Measurements from ENCODE around the gene ASB18.
"Not testable (repeated sequence)": the region's sequence is repeated elsewhere in the genome, so short reads cannot be mapped to it uniquely, and the experiment has no call there.

The ASB18 gene

GRCh38 chr2:236291911-236292310 is 27.7 kb upstream of the ASB18 start:
- Mint-ChIP-seq H3K36me3 (no peaks in the 10 kb centered on the region), H3K27me3 (peaks cover 23% of the 10 kb centered on the region), H3K27ac (no peak overlapping the region), H3K4me1 (no peaks in the 10 kb centered on the region), H3K4me3 (no peak overlapping the region), H3K9me3 (peaks cover 18% of the 10 kb centered on the region)
- ATAC-seq: no peak

- Mint-ChIP-seq H3K4me3 (no peak overlapping the region), H3K4me1 (no peaks in the 10 kb centered on the region), H3K36me3 (no peaks in the 10 kb centered on the region), H3K27me3 (peaks cover 23% of the 10 kb centered on the region), H3K9me3 (peaks cover 18% of the 10 kb centered on the region), H3K27ac (no peak overlapping the region)
- no peak for ATAC-seq
Measured at GRCh38 chr2:236291476-236291875, 27.3 kb upstream of the ASB18 start.

GRCh38 chr2:236290742-236291425 is 26.7 kb upstream of the ASB18 start:
- H3K27ac Mint-ChIP-seq: no peak overlapping the region
- H3K4me3 Mint-ChIP-seq: no peak overlapping the region
- peaks cover 23% of the 10 kb centered on the region for H3K27me3 Mint-ChIP-seq
- no peaks in the 10 kb centered on the region for H3K36me3 Mint-ChIP-seq
- peaks cover 18% of the 10 kb centered on the region for H3K9me3 Mint-ChIP-seq
- no peaks in the 10 kb centered on the region for H3K4me1 Mint-ChIP-seq
- no peak for ATAC-seq

GRCh38 chr2:236289766-236290462 is 25.7 kb upstream of the ASB18 start:
- Mint-ChIP-seq H3K36me3 (no peaks in the 10 kb centered on the region), H3K4me3 (no peak overlapping the region), H3K27me3 (peaks cover 23% of the 10 kb centered on the region), H3K9me3 (peaks cover 18% of the 10 kb centered on the region), H3K4me1 (no peaks in the 10 kb centered on the region), H3K27ac (no peak overlapping the region)
- no peak for ATAC-seq

GRCh38 chr2:236288373-236288772 is 24.2 kb upstream of the ASB18 start:
- Mint-ChIP-seq H3K27me3 (peaks cover 23% of the 10 kb centered on the region), H3K9me3 (peaks cover 18% of the 10 kb centered on the region)
- ATAC-seq, H3K27ac Mint-ChIP-seq, H3K36me3 Mint-ChIP-seq, H3K4me3 Mint-ChIP-seq, H3K4me1 Mint-ChIP-seq: not testable (repeated sequence)

- peaks cover 18% of the 10 kb centered on the region for H3K9me3 Mint-ChIP-seq
- peaks cover 23% of the 10 kb centered on the region for H3K27me3 Mint-ChIP-seq
- H3K36me3 Mint-ChIP-seq: no peaks in the 10 kb centered on the region
- no peak overlapping the region for H3K27ac Mint-ChIP-seq
- no peak for ATAC-seq
- H3K4me1 Mint-ChIP-seq: no peaks in the 10 kb centered on the region
- H3K4me3 Mint-ChIP-seq: no peak overlapping the region
Measured at GRCh38 chr2:236287656-236288055, 23.4 kb upstream of the ASB18 start.

- Mint-ChIP-seq H3K27me3 (peaks cover 23% of the 10 kb centered on the region), H3K9me3 (peaks cover 19% of the 10 kb centered on the region), H3K4me3 (no peak overlapping the region), H3K27ac (no peak overlapping the region), H3K36me3 (no peaks in the 10 kb centered on the region), H3K4me1 (no peaks in the 10 kb centered on the region)
- no peak for ATAC-seq
Measured at GRCh38 chr2:236286873-236287545, 22.8 kb upstream of the ASB18 start.

- H3K27me3 Mint-ChIP-seq: peaks cover 7% of the 10 kb centered on the region
- H3K36me3 Mint-ChIP-seq: no peaks in the 10 kb centered on the region
- no peaks in the 10 kb centered on the region for H3K4me1 Mint-ChIP-seq
- no peak for ATAC-seq
- H3K27ac Mint-ChIP-seq: no peak overlapping the region
- H3K9me3 Mint-ChIP-seq: peaks cover 26% of the 10 kb centered on the region
- H3K4me3 Mint-ChIP-seq: no peak overlapping the region
Measured at GRCh38 chr2:236284208-236284607, 20.0 kb upstream of the ASB18 start.

- Mint-ChIP-seq H3K4me3 (no peak overlapping the region), H3K27ac (no peak overlapping the region), H3K36me3 (no peaks in the 10 kb centered on the region), H3K27me3 (no peaks in the 10 kb centered on the region), H3K4me1 (no peaks in the 10 kb centered on the region), H3K9me3 (peaks cover 14% of the 10 kb centered on the region)
- ATAC-seq: no peak
Measured at GRCh38 chr2:236282406-236282805, 18.2 kb upstream of the ASB18 start.

GRCh38 chr2:236281423-236281822 is 17.2 kb upstream of the ASB18 start:
- no peak overlapping the region for H3K4me3 Mint-ChIP-seq

GRCh38 chr2:236273126-236273525 is 8.9 kb upstream of the ASB18 start:
- Mint-ChIP-seq H3K27me3 (peaks cover 40% of the 10 kb centered on the region), H3K4me3 (no peak overlapping the region), H3K4me1 (no peaks in the 10 kb centered on the region), H3K36me3 (no peaks in the 10 kb centered on the region), H3K27ac (no peak overlapping the region), H3K9me3 (peaks cover 25% of the 10 kb centered on the region)
- ATAC-seq: no peak

More at GRCh38 chr2:236281423-236281822, 17.2 kb upstream of the ASB18 start:
- H3K4me1 Mint-ChIP-seq: no peaks in the 10 kb centered on the region
- peaks cover 8% of the 10 kb centered on the region for H3K27me3 Mint-ChIP-seq
- no peaks in the 10 kb centered on the region for H3K36me3 Mint-ChIP-seq
- H3K27ac Mint-ChIP-seq: no peak overlapping the region
- ATAC-seq: no peak
- peaks cover 15% of the 10 kb centered on the region for H3K9me3 Mint-ChIP-seq

GRCh38 chr2:236271851-236272250 is 7.6 kb upstream of the ASB18 start:
- H3K27ac Mint-ChIP-seq: no peak overlapping the region
- H3K9me3 Mint-ChIP-seq: peaks cover 22% of the 10 kb centered on the region
- H3K36me3 Mint-ChIP-seq: no peaks in the 10 kb centered on the region
- peaks cover 36% of the 10 kb centered on the region for H3K27me3 Mint-ChIP-seq
- no peak overlapping the region for H3K4me3 Mint-ChIP-seq
- no peak for ATAC-seq
- no peaks in the 10 kb centered on the region for H3K4me1 Mint-ChIP-seq

- H3K4me1 Mint-ChIP-seq, H3K27ac Mint-ChIP-seq, H3K4me3 Mint-ChIP-seq, H3K36me3 Mint-ChIP-seq, ATAC-seq: not testable (repeated sequence)
- peaks cover 27% of the 10 kb centered on the region for H3K27me3 Mint-ChIP-seq
- H3K9me3 Mint-ChIP-seq: peaks cover 17% of the 10 kb centered on the region
Measured at GRCh38 chr2:236269876-236270275, 5.7 kb upstream of the ASB18 start.

GRCh38 chr2:236265675-236266074 is 1.5 kb upstream of the ASB18 start:
- ATAC-seq: no peak
- H3K36me3 Mint-ChIP-seq: no peaks in the 10 kb centered on the region
- no peak overlapping the region for H3K4me3 Mint-ChIP-seq
- H3K4me1 Mint-ChIP-seq: no peaks in the 10 kb centered on the region
- peaks cover 22% of the 10 kb centered on the region for H3K9me3 Mint-ChIP-seq
- H3K27me3 Mint-ChIP-seq: peaks cover 1% of the 10 kb centered on the region
- no peak overlapping the region for H3K27ac Mint-ChIP-seq

- no peak overlapping the region for H3K4me3 Mint-ChIP-seq
- H3K27ac Mint-ChIP-seq: no peak overlapping the region
- no peaks in the 10 kb centered on the region for H3K36me3 Mint-ChIP-seq
- peaks cover 19% of the 10 kb centered on the region for H3K27me3 Mint-ChIP-seq
- no peak for ATAC-seq
- H3K9me3 Mint-ChIP-seq: peaks cover 16% of the 10 kb centered on the region
- H3K4me1 Mint-ChIP-seq: no peaks in the 10 kb centered on the region
Measured at GRCh38 chr2:236262238-236262637, 2.0 kb downstream of the ASB18 start.

GRCh38 chr2:236261452-236261851 is 2.8 kb downstream of the ASB18 start:
- H3K27me3 Mint-ChIP-seq: peaks cover 19% of the 10 kb centered on the region
- no peak overlapping the region for H3K4me3 Mint-ChIP-seq
- H3K27ac Mint-ChIP-seq: no peak overlapping the region

More at GRCh38 chr2:236261452-236261851, 2.8 kb downstream of the ASB18 start:
- no peak for ATAC-seq
- no peaks in the 10 kb centered on the region for H3K36me3 Mint-ChIP-seq
- H3K4me1 Mint-ChIP-seq: no peaks in the 10 kb centered on the region
- H3K9me3 Mint-ChIP-seq: peaks cover 16% of the 10 kb centered on the region
